Measurements from ENCODE around the gene PSEN2. TPM values are rescaled to one million over a fixed set of nuclear protein-coding genes. Genes with fewer than 3 reads are reported as not detected.

Gene PSEN2
- total and polyA plus RNA-seq, 4 donors, result 11.2 to 15.7 (median 13.3) TPM

GRCh38 chr1:226870026-226870400 lies 403 bp upstream of the PSEN2 start:
- Histone ChIP-seq H3K4me1 (ENCODE audit: control insufficient read depth in 1 of 2, insufficient read depth in 2 of 2, low read length in 2 of 2) (no peaks in the 10 kb centered on the region), H3K9me3 (ENCODE audit: control insufficient read depth, low read length) (no peaks in the 10 kb centered on the region), H3K4me3 (ENCODE audit: low read length in 2 of 2) (peak overlapping the region; percentile 39 to 86), H3K36me3 (ENCODE audit: control insufficient read depth in 1 of 2, insufficient read depth in 2 of 2, low read length in 1 of 2) (no peaks in the 10 kb centered on the region), H3K27me3 (ENCODE audit: control insufficient read depth in 1 of 2, insufficient read depth in 2 of 2, low read length in 1 of 2) (no peaks in the 10 kb centered on the region), H3K27ac (ENCODE audit: low read depth in 1 of 2, low read length in 2 of 2) (peak overlapping the region; percentile 4 to 15)
- 9 to 13% methylated on average over 7 of the region's 7 CpGs for whole genome bisulfite sequencing, 2 donors
- no peak for DNase-seq
- intact Hi-C loops (cut with DNase I), result no loop called here
- ATAC-seq (ENCODE audit: low FRiP score), result no peak

- no peak overlapping the region for H3K4me3 ChIP-seq (ENCODE audit: low read length in 2 of 2)
- no peak overlapping the region for H3K27ac ChIP-seq (ENCODE audit: low read depth in 1 of 2, low read length in 2 of 2)
- intact Hi-C loops (cut with DNase I), result no loop called here
- no peaks in the 10 kb centered on the region for H3K27me3 ChIP-seq (ENCODE audit: control insufficient read depth in 1 of 2, insufficient read depth in 2 of 2, low read length in 1 of 2)
- ATAC-seq (ENCODE audit: low FRiP score) (peak; percentile 3), DNase-seq (no peak)
- H3K4me1 ChIP-seq (ENCODE audit: control insufficient read depth in 1 of 2, insufficient read depth in 2 of 2, low read length in 2 of 2), result no peaks in the 10 kb centered on the region
- no peaks in the 10 kb centered on the region for H3K9me3 ChIP-seq (ENCODE audit: control insufficient read depth, low read length)
- H3K36me3 ChIP-seq (ENCODE audit: control insufficient read depth in 1 of 2, insufficient read depth in 2 of 2, low read length in 1 of 2), result no peaks in the 10 kb centered on the region
- 86 to 91% methylated on average over 14 of the region's 14 CpGs for WGBS, 2 donors
These were observed 1.4 kb downstream of the PSEN2 start for GRCh38 chr1:226871636-226872327.

- Histone ChIP-seq H3K4me3 (ENCODE audit: low read length in 2 of 2) (no peak overlapping the region), H3K27me3 (ENCODE audit: control insufficient read depth in 1 of 2, insufficient read depth in 2 of 2, low read length in 1 of 2) (no peaks in the 10 kb centered on the region), H3K4me1 (ENCODE audit: control insufficient read depth in 1 of 2, insufficient read depth in 2 of 2, low read length in 2 of 2) (no peaks in the 10 kb centered on the region), H3K36me3 (ENCODE audit: control insufficient read depth in 1 of 2, insufficient read depth in 2 of 2, low read length in 1 of 2) (no peaks in the 10 kb centered on the region), H3K9me3 (ENCODE audit: control insufficient read depth, low read length) (no peaks in the 10 kb centered on the region), H3K27ac (ENCODE audit: low read depth in 1 of 2, low read length in 2 of 2) (no peak overlapping the region)
- 90 to 94% methylated on average over 7 of the region's 7 CpGs for WGBS, 2 donors
- intact Hi-C loops (cut with DNase I), result no loop called here
- no peak for ATAC-seq (ENCODE audit: low FRiP score)
- no peak for DNase-seq
These were observed 2.0 kb downstream of the PSEN2 start for GRCh38 chr1:226872437-226872836.

GRCh38 chr1:226873771-226874578 lies 3.6 kb downstream of the PSEN2 start:
- no peak overlapping the region for H3K4me3 ChIP-seq (ENCODE audit: low read length in 2 of 2)
- no peaks in the 10 kb centered on the region for H3K36me3 ChIP-seq (ENCODE audit: control insufficient read depth in 1 of 2, insufficient read depth in 2 of 2, low read length in 1 of 2)
- ATAC-seq (ENCODE audit: low FRiP score) (no peak), DNase-seq (no peak)
- intact Hi-C loops (cut with DNase I), result no loop called here
- H3K27me3 ChIP-seq (ENCODE audit: control insufficient read depth in 1 of 2, insufficient read depth in 2 of 2, low read length in 1 of 2), result no peaks in the 10 kb centered on the region
- H3K4me1 ChIP-seq (ENCODE audit: control insufficient read depth in 1 of 2, insufficient read depth in 2 of 2, low read length in 2 of 2), result no peaks in the 10 kb centered on the region
- WGBS, 2 donors, result 80 to 89% methylated on average over 7 of the region's 7 CpGs
- H3K27ac ChIP-seq (ENCODE audit: low read depth in 1 of 2, low read length in 2 of 2), result no peak overlapping the region
- H3K9me3 ChIP-seq (ENCODE audit: control insufficient read depth, low read length), result no peaks in the 10 kb centered on the region

- Histone ChIP-seq H3K4me3 (ENCODE audit: low read length in 2 of 2) (no peak overlapping the region), H3K36me3 (ENCODE audit: control insufficient read depth in 1 of 2, insufficient read depth in 2 of 2, low read length in 1 of 2) (no peaks in the 10 kb centered on the region), H3K27me3 (ENCODE audit: control insufficient read depth in 1 of 2, insufficient read depth in 2 of 2, low read length in 1 of 2) (no peaks in the 10 kb centered on the region), H3K27ac (ENCODE audit: low read depth in 1 of 2, low read length in 2 of 2) (no peak overlapping the region), H3K9me3 (ENCODE audit: control insufficient read depth, low read length) (no peaks in the 10 kb centered on the region), H3K4me1 (ENCODE audit: control insufficient read depth in 1 of 2, insufficient read depth in 2 of 2, low read length in 2 of 2) (no peaks in the 10 kb centered on the region)
- intact Hi-C loops (cut with DNase I), result no loop called here
- 89 to 95% methylated on average over 12 of the region's 12 CpGs for WGBS, 2 donors
- DNase-seq (no peak), ATAC-seq (ENCODE audit: low FRiP score) (no peak)
These were observed 4.4 kb downstream of the PSEN2 start for GRCh38 chr1:226874579-226875425.

- H3K27ac ChIP-seq (ENCODE audit: low read depth in 1 of 2, low read length in 2 of 2), result no peak overlapping the region
- no peaks in the 10 kb centered on the region for H3K27me3 ChIP-seq (ENCODE audit: control insufficient read depth in 1 of 2, insufficient read depth in 2 of 2, low read length in 1 of 2)
- no peaks in the 10 kb centered on the region for H3K9me3 ChIP-seq (ENCODE audit: control insufficient read depth, low read length)
- ATAC-seq (ENCODE audit: low FRiP score) (no peak), DNase-seq (no peak)
- H3K4me3 ChIP-seq (ENCODE audit: low read length in 2 of 2), result no peak overlapping the region
- H3K4me1 ChIP-seq (ENCODE audit: control insufficient read depth in 1 of 2, insufficient read depth in 2 of 2, low read length in 2 of 2), result no peaks in the 10 kb centered on the region
- H3K36me3 ChIP-seq (ENCODE audit: control insufficient read depth in 1 of 2, insufficient read depth in 2 of 2, low read length in 1 of 2), result no peaks in the 10 kb centered on the region
- 73 to 74% methylated on average over 11 of the region's 11 CpGs for WGBS, 2 donors
- intact Hi-C loops (cut with DNase I), result no loop called here
These were observed 5.4 kb downstream of the PSEN2 start for GRCh38 chr1:226875641-226876295.

GRCh38 chr1:226877669-226878068 lies 7.3 kb downstream of the PSEN2 start:
- H3K27ac ChIP-seq (ENCODE audit: low read depth in 1 of 2, low read length in 2 of 2), result no peak overlapping the region
- no peaks in the 10 kb centered on the region for H3K36me3 ChIP-seq (ENCODE audit: control insufficient read depth in 1 of 2, insufficient read depth in 2 of 2, low read length in 1 of 2)
- H3K4me1 ChIP-seq (ENCODE audit: control insufficient read depth in 1 of 2, insufficient read depth in 2 of 2, low read length in 2 of 2), result no peaks in the 10 kb centered on the region
- ATAC-seq (ENCODE audit: low FRiP score), result no peak
- H3K27me3 ChIP-seq (ENCODE audit: control insufficient read depth in 1 of 2, insufficient read depth in 2 of 2, low read length in 1 of 2), result no peaks in the 10 kb centered on the region
- H3K9me3 ChIP-seq (ENCODE audit: control insufficient read depth, low read length), result no peaks in the 10 kb centered on the region
- 77% methylated on average over 7 of the region's 7 CpGs for WGBS, 2 donors
- no peak overlapping the region for H3K4me3 ChIP-seq (ENCODE audit: low read length in 2 of 2)
- intact Hi-C loops (cut with DNase I), result no loop called here
- no peak for DNase-seq

Measured in aorta (tissue), 5 donors.